ENCODE data around the gene CLSTN1. TPM values are rescaled to one million over a fixed set of nuclear protein-coding genes. Genes with fewer than 3 reads are reported as not detected.

Gene CLSTN1
- total RNA-seq, 1 experiment from 2014 or later, result 100 TPM

GRCh38 chr1:9840176-9840575 lies 16.4 kb upstream of the CLSTN1 start:
- Histone ChIP-seq H4K5ac (ENCODE audit: insufficient read length, low read depth, low read length) (no peak overlapping the region), H3K18ac (ENCODE audit: insufficient read length, low read depth, low read length) (no peak overlapping the region), H2BK12ac (ENCODE audit: insufficient read length, low read depth, low read length) (no peak overlapping the region), H3K4me1 (ENCODE audit: insufficient read depth, low read length) (no peaks in the 10 kb centered on the region; the same call in 1 of the 2 replicates), H2AK5ac (ENCODE audit: insufficient read length, low read length) (no peak overlapping the region), H4K20me1 (ENCODE audit: control insufficient read depth, insufficient read depth, insufficient read length) (no peaks in the 10 kb centered on the region), H3K9ac (ENCODE audit: extremely low read depth, insufficient read length, low read length) (no peak overlapping the region), H3K23me2 (ENCODE audit: insufficient read length, low read depth, low read length, poor library complexity, severe bottlenecking) (no peaks in the 10 kb centered on the region), H2AFZ (ENCODE audit: low read length) (no peak overlapping the region), H3K79me2 (ENCODE audit: insufficient read depth, low read length) (no peaks in the 10 kb centered on the region), H3K4me2 (ENCODE audit: insufficient read depth, insufficient read length, low read length) (no peak overlapping the region), H3K27ac (ENCODE audit: insufficient read length, low read depth, low read length) (no peak overlapping the region), H2BK20ac (ENCODE audit: low read depth, low read length, poor library complexity, severe bottlenecking) (no peak overlapping the region), H3T11ph (ENCODE audit: low read length) (no peak overlapping the region), H4K91ac (ENCODE audit: insufficient read length, low read depth, low read length) (no peak overlapping the region), H2BK15ac (ENCODE audit: low read depth, low read length) (no peak overlapping the region), H2BK120ac (ENCODE audit: low read depth, low read length, poor library complexity, severe bottlenecking) (no peak overlapping the region), H4K8ac (replicated peaks; ENCODE audit: insufficient read length, low read depth, low read length) (no peak overlapping the region), H3K4ac (ENCODE audit: low read depth, low read length) (no peak overlapping the region), H3K14ac (ENCODE audit: insufficient read depth, low read length) (no peak overlapping the region), H2BK5ac (ENCODE audit: insufficient read length, low read length) (no peak overlapping the region), H3K79me1 (ENCODE audit: insufficient read depth, low read depth, low read length, poor library complexity, severe bottlenecking) (no peaks in the 10 kb centered on the region), H3K23ac (ENCODE audit: insufficient read length, low read depth, low read length) (no peak overlapping the region), H3K56ac (ENCODE audit: insufficient read length, low read depth, low read length) (no peak overlapping the region), H3K9me3 (ENCODE audit: control insufficient read depth, low read depth, low read length) (no peaks in the 10 kb centered on the region), H3K27me3 (ENCODE audit: insufficient read depth, low read length) (no peaks in the 10 kb centered on the region)
- peaks cover 7% of the 10 kb centered on the region for H3K27me3 Mint-ChIP-seq (ENCODE audit: low read depth)
- H3K36me3 Mint-ChIP-seq (ENCODE audit: insufficient read depth in 1 of 3, low read depth in 3 of 3), result no peaks in the 10 kb centered on the region
- peaks cover 14 to 33% of the 10 kb centered on the region in 2 experiments for H3K4me1 Mint-ChIP-seq
- TF ChIP-seq CTCF (conservative IDR thresholded peaks at IDR 0.05), result no peak
- H3K27ac Mint-ChIP-seq, result no peak overlapping the region
- WGBS (ENCODE audit: extremely low coverage, insufficient read length, low lambda C conversion rate), result no CpG with 5 or more reads among the region's 3 CpGs
- H3K4me3 Mint-ChIP-seq, result no peak overlapping the region
- peaks cover 0 to 3% of the 10 kb centered on the region in 2 experiments; a peak in 1 of 5 replicates for H3K9me3 Mint-ChIP-seq
- no peak for DNase-seq
